Spleen (tissue), 7 donors: ENCODE measurements around the gene BNC1.

Experiments
- POLR2AphosphoS5 ChIP-seq, 3 donors: sonication (generic); formaldehyde crosslinking; IDR thresholded peaks; one replicate each; pipeline ENCODE4 v1.5.1; 2017; ENCODE audit warnings: antibody characterized with exemption in 3 of 3
- TF ChIP-seq, protein P1 (sequence below), 11 experiments: fragments of 200-600 bp in 7 of 11; fragments of 450-650 bp in 4 of 11; sonication (generic) in 4 of 11; IDR thresholded peaks in 8 of 11; conservative IDR thresholded peaks in 3 of 11; 1 replicate in 7 of 11; 2 replicates in 4 of 11; pipeline versions ENCODE4 v1.4.0 to v1.8.0; 2016 to 2021; ENCODE audit warnings: antibody characterized with exemption in 11 of 11, inconsistent platforms in 4 of 11, mild to moderate bottlenecking in 1 of 11
- donor health status: DM: no; HTN: no; CAD: no; lungs with moderate emphysema.
- donor health status: DM: no; HTN: no; CAD: no.
- donor health status: DM: no; HTN: no; CAD: no.

DNA sequence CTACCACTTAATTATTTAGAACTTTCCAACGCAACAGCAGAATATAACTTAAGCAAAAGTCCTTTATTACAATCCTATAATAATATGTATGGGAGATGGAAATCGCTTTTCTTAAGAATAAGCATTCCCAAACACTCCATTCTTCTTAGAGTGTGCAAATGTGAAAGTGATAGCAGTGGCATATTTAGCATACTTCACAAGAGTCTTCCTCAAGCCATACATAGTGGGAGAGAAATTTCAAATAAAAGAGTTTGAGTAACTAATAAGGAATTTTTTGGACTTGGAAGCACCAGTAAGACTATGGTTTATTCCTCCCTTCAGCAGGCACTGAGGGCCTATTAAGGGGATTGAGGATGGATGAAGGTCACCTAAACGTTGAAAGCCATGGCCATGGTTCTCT, 22.1 kb upstream of the BNC1 start:
- TF ChIP-seq, protein P1, sequence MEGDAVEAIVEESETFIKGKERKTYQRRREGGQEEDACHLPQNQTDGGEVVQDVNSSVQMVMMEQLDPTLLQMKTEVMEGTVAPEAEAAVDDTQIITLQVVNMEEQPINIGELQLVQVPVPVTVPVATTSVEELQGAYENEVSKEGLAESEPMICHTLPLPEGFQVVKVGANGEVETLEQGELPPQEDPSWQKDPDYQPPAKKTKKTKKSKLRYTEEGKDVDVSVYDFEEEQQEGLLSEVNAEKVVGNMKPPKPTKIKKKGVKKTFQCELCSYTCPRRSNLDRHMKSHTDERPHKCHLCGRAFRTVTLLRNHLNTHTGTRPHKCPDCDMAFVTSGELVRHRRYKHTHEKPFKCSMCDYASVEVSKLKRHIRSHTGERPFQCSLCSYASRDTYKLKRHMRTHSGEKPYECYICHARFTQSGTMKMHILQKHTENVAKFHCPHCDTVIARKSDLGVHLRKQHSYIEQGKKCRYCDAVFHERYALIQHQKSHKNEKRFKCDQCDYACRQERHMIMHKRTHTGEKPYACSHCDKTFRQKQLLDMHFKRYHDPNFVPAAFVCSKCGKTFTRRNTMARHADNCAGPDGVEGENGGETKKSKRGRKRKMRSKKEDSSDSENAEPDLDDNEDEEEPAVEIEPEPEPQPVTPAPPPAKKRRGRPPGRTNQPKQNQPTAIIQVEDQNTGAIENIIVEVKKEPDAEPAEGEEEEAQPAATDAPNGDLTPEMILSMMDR (IDR thresholded peaks at IDR 0.05 in 8 of 11, conservative IDR thresholded peaks at IDR 0.05 in 3 of 11), result no peak
- no peak for TF ChIP-seq POLR2AphosphoS5 (IDR thresholded peaks at IDR 0.05)
